NCI-H2171 (cell line): ENCODE measurements around the gene MAPK7.

Experiments used
- DNase-seq: peaks from one replicate; lab custom pipeline; 2025; lab: John Stamatoyannopoulos, UW

The MAPK7 gene

DNA sequence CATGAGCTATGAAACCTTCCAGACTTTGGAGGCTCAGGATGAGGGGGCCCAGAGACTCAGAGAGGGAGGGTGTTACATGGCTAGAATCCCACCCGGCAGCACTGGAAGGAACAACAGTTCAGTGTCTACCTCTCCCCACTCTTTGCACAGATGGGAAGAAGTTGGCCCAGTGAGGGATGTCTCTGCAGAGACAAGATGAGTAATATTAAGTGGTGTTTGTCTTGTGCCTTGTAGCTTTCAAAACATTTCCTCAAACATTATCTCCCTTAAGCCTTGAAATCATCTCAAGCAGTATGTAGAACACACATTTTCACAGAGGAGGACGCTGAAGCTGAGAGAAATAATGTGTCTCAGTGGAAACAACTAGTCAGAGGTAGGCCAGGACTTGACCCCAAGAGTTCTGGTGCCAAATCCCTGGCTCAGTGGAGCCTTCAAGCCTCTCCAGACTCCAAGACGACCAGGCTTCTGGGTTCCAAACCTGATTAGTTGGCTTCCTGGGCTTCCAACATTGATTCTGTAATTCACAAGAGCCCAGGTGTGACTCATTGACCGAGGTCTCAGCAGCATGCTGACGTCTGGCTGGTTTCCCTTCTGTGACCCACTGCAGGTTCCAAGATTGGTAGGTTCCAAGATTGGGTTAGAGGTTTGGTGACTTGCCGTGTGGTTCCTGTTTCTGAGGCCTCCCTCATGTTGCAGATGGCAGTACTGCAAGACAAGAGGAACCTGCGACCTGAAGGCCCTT is 40.1 kb downstream of the MAPK7 start:
- no peak for DNase-seq

DNA sequence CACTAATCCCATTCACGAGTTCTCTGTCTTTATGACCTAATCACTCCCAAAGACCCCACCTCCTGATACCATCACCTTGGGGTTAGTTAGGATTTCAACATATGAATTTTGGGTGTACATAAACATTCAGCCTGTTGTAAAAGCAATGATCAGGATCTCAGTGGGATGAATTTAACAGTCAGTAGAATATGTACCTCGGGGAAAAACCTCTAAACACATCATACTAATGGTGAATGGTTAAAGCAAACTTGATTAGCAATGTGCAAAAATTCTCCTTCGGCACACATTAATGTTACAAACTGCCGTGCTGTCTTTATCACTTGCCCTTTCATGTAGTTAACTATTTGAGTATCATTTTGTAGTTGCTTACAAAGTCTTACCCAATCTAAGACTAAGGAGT is 42.9 kb downstream of the MAPK7 start:
- DNase-seq: no peak

DNA sequence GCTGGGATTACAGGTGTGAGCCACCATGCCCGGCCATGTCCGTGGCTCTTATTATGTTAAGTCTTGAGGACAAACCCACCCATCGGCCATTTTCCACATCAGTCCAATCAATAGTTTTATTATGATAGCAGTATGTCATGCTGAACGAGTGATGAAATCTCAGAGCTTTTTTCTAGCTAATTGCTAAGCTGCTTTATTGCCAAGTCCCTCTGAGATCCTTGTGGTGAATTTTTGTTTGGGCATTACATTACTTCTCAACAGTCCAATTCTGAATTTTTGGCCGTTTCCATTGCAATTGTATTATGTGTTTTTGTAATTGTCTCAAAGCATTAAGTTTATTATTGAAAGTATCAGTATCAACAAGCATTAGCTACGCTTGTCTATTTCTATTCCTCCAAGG is 43.6 kb downstream of the MAPK7 start:
- no peak for DNase-seq

DNA sequence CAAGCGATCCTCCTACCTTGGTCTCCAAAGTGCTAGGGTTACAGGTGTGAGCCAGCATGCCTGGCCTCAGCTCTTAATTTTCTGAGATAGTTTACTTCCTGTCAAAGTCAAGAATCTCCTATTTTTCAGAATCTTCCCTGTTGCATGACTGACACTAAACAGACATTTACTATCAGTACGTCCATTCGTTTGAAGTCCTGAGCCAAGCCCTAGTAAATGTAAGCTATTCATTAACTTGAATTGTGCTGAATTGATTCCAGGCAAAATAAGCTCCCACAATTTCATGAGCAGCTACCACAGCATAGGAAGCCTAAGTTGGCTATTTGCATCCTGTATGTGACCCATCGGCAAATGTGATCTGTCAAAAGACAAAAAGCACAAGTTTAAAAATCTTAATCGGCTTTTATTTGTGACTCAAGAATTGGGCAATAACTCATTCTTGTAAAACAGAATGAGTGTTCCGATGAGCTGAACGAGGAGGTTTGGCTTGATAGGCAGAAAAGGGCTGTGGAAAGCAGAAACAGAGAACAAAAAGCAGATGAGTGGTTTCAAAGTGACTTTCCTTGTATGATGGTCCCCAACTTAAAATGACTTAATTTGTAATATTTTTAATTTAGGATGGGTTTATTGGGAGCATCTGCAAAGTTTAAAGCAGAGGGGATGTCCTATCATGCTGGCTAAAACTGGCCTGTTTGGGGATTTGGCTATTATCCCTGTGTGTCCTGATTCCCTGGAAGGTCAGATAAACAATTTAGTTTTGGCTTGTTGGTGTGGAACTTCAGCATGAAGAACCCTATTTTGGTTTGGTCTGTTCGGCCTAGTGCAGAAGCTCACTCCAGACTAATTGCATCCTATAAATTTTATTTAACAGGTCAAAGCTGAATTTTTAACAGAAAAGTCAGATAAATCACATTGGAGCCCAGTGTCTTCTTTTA is 46.9 kb downstream of the MAPK7 start:
- DNase-seq: no peak

DNA sequence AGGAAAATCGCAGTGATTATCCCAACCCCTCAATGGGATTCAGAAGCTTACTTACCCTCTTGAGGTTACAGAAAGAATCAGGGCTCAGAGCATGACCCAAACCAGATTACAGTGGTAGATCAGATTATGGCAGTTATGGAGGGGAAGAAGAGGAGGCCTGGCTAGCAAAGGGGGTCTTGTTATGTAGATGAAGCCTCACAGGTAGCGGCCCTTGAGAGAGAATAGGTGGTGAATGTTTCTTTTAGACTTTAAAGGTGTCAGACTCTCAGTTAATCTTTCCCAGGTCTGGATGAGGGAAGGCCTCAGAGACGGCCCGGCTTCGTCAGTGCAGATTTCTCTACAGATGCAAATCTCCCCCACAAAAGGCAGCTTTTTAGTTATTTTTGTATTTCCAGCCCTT is 48.3 kb downstream of the MAPK7 start:
- DNase-seq: no peak

DNA sequence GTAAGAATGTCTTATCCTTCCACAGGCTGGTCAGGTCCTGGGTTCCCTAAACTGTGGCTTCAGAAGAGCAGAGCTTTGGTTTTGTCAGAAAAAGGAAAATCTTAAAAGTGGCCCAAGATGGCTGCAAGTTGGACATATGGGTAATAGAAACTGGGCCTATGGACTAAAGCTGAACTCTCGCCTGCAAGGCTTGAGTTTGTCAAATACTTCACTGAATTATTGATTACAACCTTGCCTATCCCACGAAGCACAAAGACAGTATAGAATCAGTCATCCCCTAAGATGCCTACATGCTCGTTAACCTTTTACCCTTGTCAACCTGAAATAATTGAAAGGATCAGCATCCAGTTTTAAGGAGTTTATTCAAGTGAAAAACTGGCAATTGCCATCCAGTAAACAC is 53.4 kb downstream of the MAPK7 start:
- no peak for DNase-seq
